Measurements from ENCODE around the gene PPT1. TPM values are rescaled to one million over a fixed set of nuclear protein-coding genes. Genes with fewer than 3 reads are reported as not detected.

Gene PPT1
- total and polyA plus RNA-seq, 2 experiments from 2014 or later, result 67.4 to 202 TPM

- TF ChIP-seq REST (IDR thresholded peaks at IDR 0.05; ENCODE audit: unreplicated experiment), result no peak
- no peak for TF ChIP-seq ZNF114 (CRISPR knock-in tag; IDR thresholded peaks at IDR 0.05)
Observed at GRCh38 chr1:40042341-40042740, 54.7 kb downstream of the PPT1 start (continued).

DNA sequence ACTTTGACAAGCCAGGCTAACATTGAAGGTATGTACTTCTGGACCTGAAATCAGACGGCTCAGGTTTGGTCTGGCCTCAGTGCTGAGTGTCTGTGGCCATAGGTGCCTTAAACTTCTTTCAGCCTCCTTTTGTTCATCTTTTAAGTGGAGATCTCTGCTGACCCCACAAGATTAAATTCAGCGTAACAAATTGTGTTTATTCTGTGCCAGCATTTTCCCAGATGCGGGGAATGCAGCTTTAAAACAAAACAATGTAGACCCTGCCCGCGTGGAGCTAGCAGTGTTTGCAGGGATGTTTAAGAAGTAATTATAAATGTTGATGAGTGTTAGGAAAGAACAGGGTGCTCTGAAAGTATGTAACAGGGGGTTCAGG, 55.6 kb downstream of the PPT1 start:
- Histone ChIP-seq H3K9me2 (ENCODE audit: insufficient read depth) (no peaks in the 10 kb centered on the region), H3K36me3 (ENCODE audit: insufficient read depth) (no peaks in the 10 kb centered on the region), H4K20me1 (replicated peaks; ENCODE audit: insufficient read depth) (peaks cover 42% of the 10 kb centered on the region), H3K4me3 (peak overlapping the region; percentile 96), H3K4me2 (peak overlapping the region; percentile 96), H3K27ac (ENCODE audit: low read depth) (peak overlapping the region; percentile 73; the same call in 1 of the 2 replicates), H3K27me3 (ENCODE audit: insufficient read depth) (no peaks in the 10 kb centered on the region), H3F3A (replicated peaks; ENCODE audit: low read depth) (peaks cover 3% of the 10 kb centered on the region; the same call in 1 of the 2 replicates), H2AFZ (no peak overlapping the region), H3K4me1 (ENCODE audit: insufficient read depth) (peaks cover 13% of the 10 kb centered on the region), H3K79me2 (replicated peaks; ENCODE audit: insufficient read depth) (peaks cover 58% of the 10 kb centered on the region)
- Mint-ChIP-seq H3K4me1 (peaks cover 21% of the 10 kb centered on the region), H3K9me3 (no peaks in the 10 kb centered on the region; the same call in 2 of the 3 replicates), H3K27ac (peak overlapping the region; percentile 99), H3K36me3 (ENCODE audit: low read depth) (peaks cover 24% of the 10 kb centered on the region), H3K4me3 (peak overlapping the region; percentile 97), H3K27me3 (ENCODE audit: insufficient read depth, low read depth, poor library complexity) (peaks cover 10% of the 10 kb centered on the region)
- TF ChIP-seq POLR2AphosphoS5 (IDR thresholded peaks at IDR 0.05; ENCODE audit: low read depth) (no peak), ETS1 (IDR thresholded peaks at IDR 0.05) (no peak), JUNB (IDR thresholded peaks at IDR 0.05; ENCODE audit: unreplicated experiment) (no peak), STAT1 (IDR thresholded peaks at IDR 0.05; ENCODE audit: unreplicated experiment) (no peak), ZNF114 (CRISPR knock-in tag; IDR thresholded peaks at IDR 0.05) (no peak), EZH2phosphoT487 (IDR thresholded peaks at IDR 0.05; ENCODE audit: unreplicated experiment) (no peak), ZNF462 (CRISPR knock-in tag; IDR thresholded peaks at IDR 0.05) (no peak), ZNF331 (CRISPR knock-in tag; IDR thresholded peaks at IDR 0.05; ENCODE audit: low read depth) (no peak), REST (IDR thresholded peaks at IDR 0.05; ENCODE audit: unreplicated experiment) (no peak), NANOG (IDR thresholded peaks at IDR 0.05; ENCODE audit: borderline replicate concordance) (no peak), CREB1 (CRISPR knock-in tag; IDR thresholded peaks at IDR 0.05; ENCODE audit: low read depth) (no peak)
- no peak for ATAC-seq
- DNase-seq (ENCODE audit: low spot score), result no peak
